Activated CD4-positive, alpha-beta T cell treated with anti-CD3 and anti-CD28 coated beads, Interleukin-2, amount 50 U/mL, for 24 hours (primary cell): ENCODE data around the gene CDPF1.
"Not testable (repeated sequence)": the region's sequence is repeated elsewhere in the genome, so short reads cannot be mapped to it uniquely, and the experiment has no call there.

ENCODE experiments used
- DNase-seq, 2 donors: peaks; one replicate each; pipeline ENCODE4 v3.0.0-alpha.2; 2020; ENCODE audit warnings: low read depth in 1 of 2, low spot score in 1 of 2

CDPF1 gene

GRCh38 chr22:46226577-46226976 lies 23.5 kb downstream of the CDPF1 start:
- DNase-seq: no peak

- DNase-seq: no peak
Measured at GRCh38 chr22:46225631-46226030, 24.5 kb downstream of the CDPF1 start.

GRCh38 chr22:46224898-46225290 lies 25.2 kb downstream of the CDPF1 start:
- no peak for DNase-seq

- DNase-seq: no peak
Measured at GRCh38 chr22:46224044-46224897, 25.8 kb downstream of the CDPF1 start.

GRCh38 chr22:46220921-46221320 lies 29.2 kb downstream of the CDPF1 start:
- no peak for DNase-seq

- no peak for DNase-seq
Measured at GRCh38 chr22:46219636-46220035, 30.5 kb downstream of the CDPF1 start.

- DNase-seq: no peak
Measured at GRCh38 chr22:46214616-46215015, 35.5 kb downstream of the CDPF1 start.

- DNase-seq: no peak
Measured at GRCh38 chr22:46214149-46214548, 35.9 kb downstream of the CDPF1 start.

GRCh38 chr22:46213052-46213451 lies 37.0 kb downstream of the CDPF1 start:
- DNase-seq: no peak

- DNase-seq: no peak
Measured at GRCh38 chr22:46212195-46212594, 37.9 kb downstream of the CDPF1 start.

- DNase-seq: no peak
Measured at GRCh38 chr22:46209262-46209661, 40.8 kb downstream of the CDPF1 start.

GRCh38 chr22:46203601-46203980 lies 46.5 kb downstream of the CDPF1 start:
- no peak for DNase-seq

- DNase-seq: no peak
Measured at GRCh38 chr22:46202897-46203600, 47.0 kb downstream of the CDPF1 start.

GRCh38 chr22:46201059-46201757 lies 48.9 kb downstream of the CDPF1 start:
- no peak for DNase-seq

- DNase-seq: not testable (repeated sequence)
Measured at GRCh38 chr22:46198806-46199205, 51.3 kb downstream of the CDPF1 start.

GRCh38 chr22:46198274-46198673 lies 51.8 kb downstream of the CDPF1 start:
- no peak for DNase-seq

GRCh38 chr22:46196278-46196677 lies 53.8 kb downstream of the CDPF1 start:
- no peak for DNase-seq

GRCh38 chr22:46195487-46196165 lies 54.5 kb downstream of the CDPF1 start:
- no peak for DNase-seq
